Pulmonary artery endothelial cell (primary cell): ENCODE measurements around the gene AEN. TPM values are rescaled to one million over a fixed set of nuclear protein-coding genes. Genes with fewer than 3 reads are reported as not detected.

Experiments used
- DNase-seq: peaks from one replicate; pipeline ENCODE4 v3.0.0-alpha.2; 2011; ENCODE audit warnings: low read depth, low spot score
- total RNA-seq: library from RNA; depleted of rRNA; stranded (reverse); fragments of >200 nt; gene quantifications from 2 replicates; pipeline ENCODE4 v1.2.3, GENCODE V29; 2014

AEN gene
- total RNA-seq, 1 donor from 2014 or later, result 91.7 TPM

GRCh38 chr15:88649753-88650551 lies 28.8 kb downstream of the AEN start:
- DNase-seq, result no peak

DNA sequence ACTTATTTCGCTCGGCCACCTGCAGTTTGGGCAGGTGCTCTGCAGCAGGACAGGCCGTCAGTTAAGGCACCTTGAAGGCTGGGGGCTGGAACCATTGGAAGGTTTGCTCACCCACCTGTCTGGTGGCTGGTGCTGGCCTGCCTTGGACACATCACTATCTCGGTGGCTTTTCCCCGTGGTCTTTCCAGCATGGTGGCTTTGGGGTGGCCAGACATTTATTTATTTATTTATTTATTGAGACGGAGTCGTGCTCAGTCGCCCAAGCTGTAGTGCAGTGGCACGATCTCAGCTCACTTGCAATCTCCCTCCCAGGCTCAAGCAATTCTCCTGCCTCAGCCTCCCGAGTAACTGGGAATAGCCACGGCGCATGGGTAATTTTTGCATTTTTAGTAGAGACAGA lies 29.4 kb downstream of the AEN start:
- DNase-seq, result no peak

DNA sequence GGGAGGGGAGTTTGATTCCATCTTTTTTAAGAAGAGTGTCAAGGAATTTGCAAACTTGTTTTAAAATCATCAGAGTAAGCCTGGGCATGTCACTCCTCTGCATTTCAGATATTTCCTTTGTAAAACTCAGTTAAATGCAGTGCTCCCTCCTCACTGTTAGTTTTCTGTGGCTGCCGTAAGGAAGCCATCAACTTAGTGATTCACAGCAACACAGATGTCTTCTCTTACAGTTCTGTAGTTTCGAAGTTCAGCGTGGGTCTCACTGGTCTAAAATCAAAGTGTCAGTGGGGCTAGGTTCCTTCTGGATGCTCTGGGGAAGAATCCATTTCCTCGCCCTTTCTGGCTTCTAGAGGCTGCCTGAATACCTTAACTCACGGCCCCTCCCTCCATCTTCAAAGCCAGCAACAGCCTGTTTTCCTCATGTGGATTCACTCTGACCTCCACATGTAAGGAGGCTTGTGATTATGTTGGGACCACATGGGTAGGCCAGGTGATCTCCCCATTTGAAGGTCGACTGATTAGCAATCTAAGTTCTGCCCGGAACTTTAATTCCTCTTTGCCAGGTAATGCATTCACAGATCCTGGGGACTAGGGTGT lies 30.1 kb downstream of the AEN start:
- DNase-seq, result no peak

DNA sequence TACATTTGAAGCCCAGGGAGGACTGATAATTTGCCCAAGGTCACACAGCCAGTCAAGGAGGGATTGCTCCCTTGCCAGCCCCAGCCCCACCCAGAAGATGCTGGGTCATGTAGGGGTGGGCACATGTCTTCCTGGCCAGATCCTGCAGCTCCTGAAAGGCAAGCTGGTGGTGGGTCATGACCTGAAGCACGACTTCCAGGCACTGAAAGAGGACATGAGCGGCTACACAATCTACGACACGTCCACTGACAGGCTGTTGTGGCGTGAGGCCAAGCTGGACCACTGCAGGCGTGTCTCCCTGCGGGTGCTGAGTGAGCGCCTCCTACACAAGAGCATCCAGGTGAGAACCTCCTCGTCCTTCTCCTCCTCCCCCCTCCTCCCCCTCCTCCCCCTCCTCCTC lies 30.8 kb downstream of the AEN start:
- DNase-seq, result no peak

GRCh38 chr15:88652456-88653199 lies 31.5 kb downstream of the AEN start:
- DNase-seq, result no peak

- DNase-seq, result no peak
These were observed 32.3 kb downstream of the AEN start for GRCh38 chr15:88653200-88654064.

DNA sequence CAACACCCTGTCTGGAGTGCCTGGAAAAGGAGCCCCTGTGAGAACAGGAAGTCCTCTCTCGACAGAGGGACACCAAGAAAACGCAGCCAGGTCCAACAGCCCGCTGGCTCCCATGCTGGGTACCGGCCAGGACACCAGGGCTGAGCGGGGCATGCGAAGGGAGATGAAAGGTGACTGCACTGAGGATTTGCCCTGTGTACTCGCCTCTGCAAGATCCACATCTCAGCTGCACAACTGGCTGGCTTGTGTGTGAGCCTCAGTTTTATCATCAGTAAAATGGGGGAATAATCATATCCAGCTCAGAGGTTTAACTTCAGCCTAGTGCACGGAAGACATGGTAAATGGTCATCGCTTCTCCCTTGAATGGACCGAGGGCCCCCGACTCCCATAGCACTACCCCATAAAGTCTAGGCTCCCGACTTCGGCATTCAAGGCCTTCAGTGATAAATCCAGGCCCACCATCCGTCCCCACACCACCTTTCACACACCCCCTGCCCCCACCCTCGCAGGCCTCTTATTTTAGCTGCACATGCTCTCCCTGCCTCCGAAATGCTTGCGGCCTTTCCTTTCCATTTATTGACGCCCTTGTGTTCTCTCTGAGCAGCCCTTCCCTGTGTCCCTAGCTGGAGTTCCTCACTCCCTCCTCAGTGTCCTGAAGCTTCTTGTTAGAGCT lies 33.4 kb downstream of the AEN start:
- no peak for DNase-seq

- no peak for DNase-seq
These were observed 34.0 kb downstream of the AEN start for GRCh38 chr15:88655103-88655553.

DNA sequence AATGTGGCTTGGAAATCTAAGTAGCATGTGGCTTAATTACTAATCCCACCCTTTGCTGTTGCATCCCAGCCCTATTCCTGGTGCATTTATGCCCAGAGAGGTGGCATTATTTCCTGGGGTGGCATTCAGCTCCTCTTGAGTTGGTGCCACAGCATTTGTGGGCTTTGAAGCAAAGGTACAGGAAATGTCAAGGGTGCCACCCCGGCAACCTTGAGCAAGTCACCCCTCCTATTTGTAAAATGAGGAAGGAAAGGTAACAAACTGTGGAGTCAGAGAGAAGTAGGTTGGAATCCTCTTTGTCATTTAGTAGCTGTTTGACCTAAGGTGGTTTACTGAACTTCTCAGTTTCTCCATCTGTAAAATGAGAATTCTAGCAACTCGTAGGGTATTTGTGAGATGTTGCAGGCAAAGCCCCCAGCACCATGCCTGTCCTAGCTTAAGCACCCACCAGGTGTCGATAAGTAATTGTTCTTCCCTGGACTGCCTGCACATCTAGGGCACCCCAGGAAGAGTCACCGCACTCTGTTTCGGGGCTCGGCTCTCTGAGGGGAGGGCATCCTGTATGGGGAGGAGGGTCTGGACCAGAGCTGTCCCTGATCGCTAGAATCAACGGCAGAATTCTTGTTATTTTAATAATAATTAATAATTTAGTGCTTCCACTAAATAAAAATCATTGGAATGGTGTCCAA lies 34.8 kb downstream of the AEN start:
- no peak for DNase-seq

DNA sequence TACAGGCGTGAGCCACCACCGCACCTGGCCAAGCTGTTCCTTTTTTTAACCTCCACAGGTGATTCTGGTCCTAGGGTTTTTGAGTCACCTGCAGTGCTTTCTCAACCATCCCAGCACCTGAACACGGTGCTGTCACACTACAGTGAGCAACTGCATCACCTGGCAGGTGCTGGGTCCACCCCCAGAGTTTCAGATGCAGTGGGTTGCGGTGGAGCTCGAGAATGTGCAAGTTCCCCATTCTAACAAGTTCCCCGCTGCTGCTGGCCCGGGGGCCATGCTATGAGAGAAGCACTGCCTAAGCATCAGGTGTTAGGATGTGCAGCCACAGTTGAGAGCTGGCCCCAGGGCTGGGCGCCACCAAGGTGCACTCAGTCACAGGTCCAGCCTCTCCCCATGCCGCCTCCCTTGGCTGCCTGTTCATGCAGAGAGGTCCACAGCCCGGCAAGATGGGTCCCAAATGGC lies 35.7 kb downstream of the AEN start:
- DNase-seq, result no peak

GRCh38 chr15:88657326-88658069 lies 36.4 kb downstream of the AEN start:
- DNase-seq, result no peak

- DNase-seq, result no peak
These were observed 37.2 kb downstream of the AEN start for GRCh38 chr15:88658070-88658965.

- DNase-seq, result no peak
These were observed 38.1 kb downstream of the AEN start for GRCh38 chr15:88658972-88659931.

- DNase-seq, result no peak
These were observed 40.0 kb downstream of the AEN start for GRCh38 chr15:88661041-88661700.

DNA sequence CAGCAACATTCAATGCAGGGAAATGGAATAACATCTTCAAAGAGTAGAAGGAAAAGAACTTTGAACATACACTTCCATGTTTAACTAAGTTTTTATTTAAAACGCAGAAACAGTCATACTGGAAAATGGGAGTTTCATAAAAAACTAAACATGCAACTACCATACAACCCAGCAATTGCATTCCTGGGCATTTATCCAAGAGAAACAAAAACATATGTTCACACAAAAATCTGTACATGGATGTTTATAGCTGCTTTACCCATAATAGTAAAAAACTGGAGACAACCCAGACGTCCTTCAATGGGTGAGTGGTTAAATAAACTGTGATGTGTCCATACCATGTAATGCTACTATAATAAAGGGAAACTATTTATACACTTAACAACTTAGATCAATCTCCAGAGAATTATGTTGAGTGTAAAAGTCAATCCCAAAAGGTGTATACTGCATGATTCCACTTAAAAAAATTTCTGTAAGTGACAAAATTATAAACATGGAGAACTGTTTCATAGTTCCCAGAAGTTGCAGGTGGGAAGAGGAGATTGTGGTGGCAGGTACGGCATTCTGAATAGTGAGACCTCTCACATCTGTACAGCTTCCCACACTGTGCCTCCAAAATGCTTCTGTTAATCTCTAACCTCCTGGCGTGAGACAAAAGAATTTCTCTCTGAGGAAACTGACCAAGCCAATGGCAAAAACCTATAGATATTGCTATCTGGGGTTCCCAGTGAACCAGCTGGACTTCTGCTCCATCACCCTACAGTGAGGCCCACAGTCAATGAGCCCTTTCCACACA lies 40.8 kb downstream of the AEN start:
- DNase-seq, result no peak

- no peak for DNase-seq
These were observed 42.0 kb downstream of the AEN start for GRCh38 chr15:88663141-88663621.
